HepG2 (cell line): ENCODE measurements around the gene WDR81. TPM values are rescaled to one million over a fixed set of nuclear protein-coding genes. Genes with fewer than 3 reads are reported as not detected.

Experiments used
- AHDC1 ChIP-seq: sonication (generic); formaldehyde crosslinking; IDR thresholded peaks from 2 replicates; pipeline ENCODE4 v1.5.1; 2020; ENCODE audit warnings: mild to moderate bottlenecking, missing genetic modification reagents, borderline replicate concordance
- FOSL1 ChIP-seq: sonication (generic); formaldehyde crosslinking; IDR thresholded peaks from 2 replicates; pipeline ENCODE4 v1.9.0; 2021; ENCODE audit warnings: missing genetic modification reagents, borderline replicate concordance
- MXI1 ChIP-seq: IDR thresholded peaks from 3 replicates; pipeline ENCODE4 v1.6.1; 2012; ENCODE audit warnings: low read depth, low read length, inconsistent platforms, borderline replicate concordance
- MZF1 ChIP-seq: sonication (generic); formaldehyde crosslinking; IDR thresholded peaks from 2 replicates; pipeline ENCODE4 v1.8.1; 2023; ENCODE audit warnings: mild to moderate bottlenecking, missing genetic modification reagents, borderline replicate concordance
- PAXIP1 ChIP-seq: sonication (generic); formaldehyde crosslinking; conservative IDR thresholded peaks from 2 replicates; pipeline ENCODE4 v1.4.0; 2020; ENCODE audit warnings: mild to moderate bottlenecking, missing genetic modification reagents, moderate library complexity
- PBX3 ChIP-seq: sonication (generic); formaldehyde crosslinking; IDR thresholded peaks from 2 replicates; pipeline ENCODE4 v1.8.1; 2023; ENCODE audit warnings: missing genetic modification reagents, inconsistent platforms, borderline replicate concordance
- POGZ ChIP-seq: sonication (generic); formaldehyde crosslinking; IDR thresholded peaks from 2 replicates; pipeline ENCODE4 v1.4.0; 2020; ENCODE audit warnings: mild to moderate bottlenecking, missing genetic modification reagents
- PREB ChIP-seq: sonication (generic); formaldehyde crosslinking; IDR thresholded peaks from 2 replicates; pipeline ENCODE4 v1.4.0; 2020; ENCODE audit warnings: missing genetic modification reagents
- SNAPC2 ChIP-seq: sonication (generic); formaldehyde crosslinking; IDR thresholded peaks from 2 replicates; pipeline ENCODE4 v1.8.1; 2022; ENCODE audit warnings: mild to moderate bottlenecking, missing genetic modification reagents
- SNRNP70 ChIP-seq: fragments of 200-400 bp; formaldehyde crosslinking; IDR thresholded peaks from 2 replicates; pipeline ENCODE4 v1.6.1; 2017; ENCODE audit warnings: mild to moderate bottlenecking, low read depth, low read length, moderate library complexity
- TSC22D2 ChIP-seq: sonication (generic); formaldehyde crosslinking; IDR thresholded peaks from 2 replicates; pipeline ENCODE4 v1.5.1; 2020; ENCODE audit warnings: missing genetic modification reagents, mild to moderate bottlenecking, borderline replicate concordance
- ZNF292 ChIP-seq: sonication (generic); formaldehyde crosslinking; IDR thresholded peaks from 2 replicates; pipeline ENCODE4 v1.8.1; 2022; ENCODE audit warnings: mild to moderate bottlenecking, low read depth, missing genetic modification reagents, borderline replicate concordance
- ZNF557 ChIP-seq: sonication (generic); formaldehyde crosslinking; IDR thresholded peaks from 2 replicates; pipeline ENCODE4 v1.4.0; 2020; ENCODE audit warnings: missing genetic modification reagents
- ZNF616 ChIP-seq: sonication (generic); formaldehyde crosslinking; IDR thresholded peaks from 2 replicates; pipeline ENCODE4 v1.5.0; 2020; ENCODE audit warnings: low read depth, mild to moderate bottlenecking, missing genetic modification reagents
- ZNF709 ChIP-seq: sonication (generic); formaldehyde crosslinking; IDR thresholded peaks from 2 replicates; pipeline ENCODE4 v1.5.0; 2020; ENCODE audit warnings: mild to moderate bottlenecking, missing genetic modification reagents
- ZNF841 ChIP-seq: sonication (generic); formaldehyde crosslinking; IDR thresholded peaks from 2 replicates; pipeline ENCODE4 v1.8.1; 2023; ENCODE audit warnings: missing genetic modification reagents, borderline replicate concordance
- ZNF878 ChIP-seq: sonication (generic); formaldehyde crosslinking; IDR thresholded peaks from 2 replicates; pipeline ENCODE4 v1.8.1; 2023; ENCODE audit warnings: mild to moderate bottlenecking, missing genetic modification reagents, moderate library complexity
- polyA plus RNA-seq, 8 experiments: library from polyadenylated mRNA; depleted of rRNA in 3 of 8; stranded (reverse) in 7 of 8; unstranded in 1 of 8; fragments of >200 nt; fragmentation: Illumina TruSeq in 4 of 8; extraction: Trizol in 4 of 8; gene quantifications; 2 replicates each; pipeline versions ENCODE4 v1.2.1 to v1.2.3, GENCODE V29; 2011 to 2016; ENCODE audit warnings: low read depth in 4 of 8, missing spikeins in 1 of 8, mixed read lengths in 1 of 8; ENCODE audit not compliant: insufficient read depth in 1 of 8
- total RNA-seq, 5 experiments: library from RNA; depleted of rRNA; stranded (reverse); fragments of >200 nt; fragmentation: Illumina TruSeq; extraction: Trizol; gene quantifications; 2 replicates each; pipeline ENCODE4 v1.2.3, GENCODE V29; 2016; ENCODE audit warnings: low read depth in 1 of 5

WDR81 gene
- total and polyA plus RNA-seq, 2 of the 13 experiments (the other 11 are each of a cell fraction or from before 2014, with no cell fraction given), result 9.1 to 16.7 TPM

- TF ChIP-seq AHDC1 (CRISPR knock-in tag) (no peak), FOSL1 (0 out of 2 replicates have a peak, but pooled peaks have one; percentile 28), MZF1 (no peak), PREB (no peak), ZNF616 (no peak), PAXIP1 (CRISPR knock-in tag) (no peak), SNRNP70 (no peak), POGZ (no peak), MXI1 (peak; percentile 73; the same call in 2 of the 3 replicates), PBX3 (CRISPR knock-in tag) (peak; percentile 40; the same call in 1 of the 2 replicates), SNAPC2 (CRISPR knock-in tag) (no peak), ZNF709 (CRISPR knock-in tag) (0 out of 2 replicates have a peak, but pooled peaks have one; percentile 12), TSC22D2 (CRISPR knock-in tag) (no peak), ZNF878 (CRISPR knock-in tag) (no peak), ZNF557 (no peak), ZNF841 (CRISPR knock-in tag) (no peak), ZNF292 (CRISPR knock-in tag) (no peak)
Observed at GRCh38 chr17:1716076-1716911, 8.2 kb upstream of the WDR81 start (continued).
